Head of caudate nucleus (tissue), 42 donors: Measurements from ENCODE around the gene KIF3C.
A peak's percentile ranks its signal among the peaks of the same experiment; 100 is the strongest.
"Not testable (repeated sequence)": the region's sequence is repeated elsewhere in the genome, so short reads cannot be mapped to it uniquely, and the experiment has no call there.

Experiments used
- DNase-seq, 42 donors: peaks; one replicate each; pipeline versions ENCODE4 v3.0.0 to v3.0.0-alpha.2; 2020 to 2021; ENCODE audit warnings: mixed read lengths in 7 of 42
- intact Hi-C: fragments of 100-400 bp; cut with DNase I; formaldehyde crosslinking; loops from one replicate; pipeline ENCODE4 v1.15.0; 2022

KIF3C gene

DNA sequence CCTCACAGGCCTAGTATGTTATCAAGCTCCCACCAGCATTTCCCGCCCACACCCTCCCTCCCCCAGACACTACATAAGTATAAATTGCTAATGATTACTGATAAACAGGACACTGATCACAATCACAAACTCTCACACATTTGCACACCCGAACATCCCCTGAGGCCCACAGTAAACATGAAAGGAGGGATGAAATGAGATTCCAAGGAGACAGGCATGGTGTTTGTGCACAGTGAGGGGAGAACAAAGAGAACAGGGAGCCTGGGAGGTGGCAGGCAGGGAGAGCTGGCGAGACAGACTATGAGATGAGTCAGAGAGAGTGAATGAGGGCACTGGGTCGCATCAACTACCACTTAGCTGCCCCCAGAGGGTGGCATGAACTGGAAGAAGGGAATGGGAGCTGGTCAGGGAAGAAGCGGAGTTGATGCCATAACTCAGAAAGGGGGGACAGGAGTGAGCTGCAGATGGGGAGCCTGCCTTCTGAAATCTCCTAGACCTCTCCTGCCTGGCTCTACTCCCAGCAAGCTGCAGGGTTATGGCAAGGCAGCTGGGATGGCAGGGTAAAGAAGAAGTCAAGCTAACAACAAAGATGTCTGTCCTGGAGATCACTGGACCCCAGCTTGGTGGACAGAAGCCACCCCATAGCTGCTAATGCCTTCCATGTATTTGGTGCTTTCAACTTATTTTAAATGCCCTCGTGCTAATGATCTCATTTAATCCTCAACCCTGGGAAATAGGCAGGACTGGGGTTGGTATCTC lies 5.1 kb downstream of the KIF3C start:
- peak in 30 of 42 donors; percentile 24 to 85 (median 49) for DNase-seq
- intact Hi-C loops = no loop called here

DNA sequence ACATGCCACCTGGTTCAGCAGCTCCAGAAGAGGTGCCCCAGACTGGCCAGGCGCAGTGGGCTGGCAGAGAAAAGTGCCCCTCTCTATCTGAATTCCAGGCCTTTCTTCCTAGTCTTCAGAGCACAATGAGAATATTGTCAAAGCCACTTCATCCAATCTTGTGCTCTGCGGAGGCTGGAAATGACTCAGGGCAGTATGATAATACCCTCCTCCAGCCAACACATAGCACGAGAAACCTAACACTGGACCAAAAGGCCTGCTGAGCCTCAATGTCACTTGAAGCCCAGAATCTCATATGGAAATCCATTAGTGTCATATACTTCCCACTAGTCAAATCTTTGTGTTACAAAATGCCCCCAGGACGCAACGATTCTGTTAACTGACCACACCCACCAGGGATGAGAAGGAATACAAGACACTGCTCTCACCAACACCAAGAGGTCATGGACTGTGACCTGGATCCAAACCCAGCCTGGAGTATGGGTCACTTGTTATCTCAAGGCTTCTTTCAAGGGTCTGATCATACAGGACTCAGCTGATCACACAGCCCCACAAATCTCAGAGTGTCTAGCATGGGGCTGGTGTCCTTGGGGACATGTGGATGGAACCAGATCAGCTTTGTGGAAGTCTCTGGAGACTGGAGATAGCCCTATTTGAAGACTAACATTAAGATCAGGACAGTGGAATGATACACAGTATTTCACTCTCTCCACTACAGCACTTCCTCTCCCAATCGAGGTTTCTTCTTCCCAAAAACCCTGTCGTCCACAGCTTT lies 10.1 kb downstream of the KIF3C start:
- no peak for DNase-seq
- intact Hi-C loops = no loop called here

DNA sequence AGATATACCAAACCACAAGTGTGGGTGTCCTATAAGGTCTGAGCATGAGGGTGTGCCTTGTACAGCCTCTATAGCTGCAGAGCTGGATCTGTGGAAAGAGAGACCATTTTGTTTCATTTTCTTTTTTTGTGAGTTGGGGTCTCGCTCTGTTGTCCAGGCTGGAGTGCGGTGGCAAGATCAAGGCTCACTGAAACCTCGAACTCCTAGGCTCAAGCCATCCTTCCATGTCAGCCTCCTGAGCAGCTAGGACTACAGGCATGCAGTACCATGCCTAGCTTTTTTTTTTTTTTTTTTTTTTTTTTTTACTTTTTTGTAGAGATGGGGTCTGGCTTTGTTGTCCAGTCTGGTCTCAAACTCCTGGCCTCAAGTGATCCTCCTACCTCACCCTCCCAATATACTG lies 10.7 kb downstream of the KIF3C start:
- intact Hi-C loops = no loop called here
- no peak for DNase-seq

DNA sequence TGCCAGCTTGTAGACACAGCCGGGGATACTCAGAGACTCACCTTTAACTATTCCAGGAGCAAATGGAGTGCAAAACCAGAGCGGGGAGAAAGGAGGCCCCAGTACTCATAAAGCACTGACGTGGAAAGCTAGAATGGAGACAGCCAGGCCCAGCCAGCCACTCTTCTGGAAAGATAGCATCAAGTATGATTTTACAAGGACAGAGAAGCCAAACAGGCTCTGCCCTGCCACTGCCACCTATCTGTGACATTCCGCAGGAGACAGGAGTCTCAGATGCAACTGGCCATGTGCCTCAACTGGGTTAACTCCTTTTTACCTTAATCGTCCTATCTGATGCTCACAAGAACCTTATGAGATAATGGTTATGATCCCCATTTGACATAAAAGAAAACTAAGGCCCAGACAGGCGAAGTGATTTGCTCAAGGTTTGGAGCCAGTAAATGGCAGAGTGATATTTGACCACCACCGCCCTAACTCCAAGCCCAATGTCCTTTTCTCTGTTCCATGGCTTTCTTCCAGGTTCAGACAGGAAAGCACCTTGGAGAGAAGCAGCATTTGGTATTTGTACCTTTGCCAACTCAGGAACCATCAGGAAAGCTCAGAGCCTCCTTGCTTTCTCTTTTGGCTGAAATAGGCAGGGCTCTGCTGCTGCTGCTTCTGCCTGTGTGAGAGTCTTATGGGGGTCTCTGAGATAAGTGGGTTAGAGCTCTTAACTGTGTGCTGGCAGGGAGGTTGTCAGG lies 15.6 kb downstream of the KIF3C start:
- intact Hi-C loops = no loop called here
- DNase-seq = no peak

- intact Hi-C loops = no loop called here
- peak in 40 of 42 donors; percentile 24 to 86 (median 60) for DNase-seq
Observed at GRCh38 chr2:25964891-25965290, 17.4 kb downstream of the KIF3C start.

GRCh38 chr2:25960920-25961319 lies 21.4 kb downstream of the KIF3C start:
- intact Hi-C loops = no loop called here
- peak in 1 of 42 donors; percentile 43 for DNase-seq

GRCh38 chr2:25960396-25960795 lies 21.9 kb downstream of the KIF3C start:
- DNase-seq = no peak
- intact Hi-C loops = no loop called here

DNA sequence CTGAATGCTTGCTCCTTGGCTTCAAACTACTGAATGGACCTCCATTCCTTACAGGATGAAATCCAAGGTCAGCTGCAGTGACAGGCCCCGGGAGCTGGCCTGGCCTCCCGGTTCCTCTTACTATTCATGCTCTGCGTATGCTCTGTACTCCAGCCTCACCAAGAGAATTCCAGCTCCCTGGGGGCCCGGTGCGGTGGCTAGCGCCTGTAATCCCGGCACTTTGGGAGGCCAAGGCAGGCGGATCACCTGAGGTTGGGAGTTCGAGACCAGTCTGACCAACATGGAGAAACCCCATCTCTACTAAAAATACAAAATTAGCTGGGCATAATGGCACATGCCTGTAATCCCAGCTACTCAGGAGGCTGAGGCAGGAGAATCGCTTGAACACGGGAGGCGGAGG lies 23.7 kb downstream of the KIF3C start:
- intact Hi-C loops = loop anchor here (10.0 kb wide), 1 partner anchor 104 kb away; no protein-coding TSS in a partner anchor
- DNase-seq = not testable (repeated sequence)

DNA sequence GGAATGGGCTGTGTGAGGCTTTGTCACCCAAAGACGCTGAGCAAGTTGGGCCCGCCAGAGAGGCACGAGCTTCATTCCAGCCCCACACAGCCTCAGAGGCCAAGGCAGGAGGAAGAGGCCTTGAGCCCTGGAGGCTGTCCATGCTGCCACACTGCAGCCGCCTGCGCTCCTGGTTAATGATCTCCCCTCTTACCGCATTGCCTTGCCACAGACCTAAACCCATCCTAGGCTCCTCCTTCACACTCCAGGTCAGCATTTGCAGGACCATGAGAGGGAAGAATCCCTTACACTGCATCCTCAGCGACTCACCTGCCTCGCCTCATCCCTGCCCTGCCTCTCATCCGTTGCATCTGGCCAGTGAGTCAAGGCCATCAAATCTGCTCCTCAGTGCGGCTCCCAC lies 24.6 kb downstream of the KIF3C start:
- intact Hi-C loops = loop anchor here (10.0 kb wide), 1 partner anchor 103 kb away; no protein-coding TSS in a partner anchor

GRCh38 chr2:25955869-25956535 lies 26.3 kb downstream of the KIF3C start:
- intact Hi-C loops = loop anchor here (10.0 kb wide), 1 partner anchor 101 kb away; no protein-coding TSS in a partner anchor
- DNase-seq = peak in 1 of 42 donors; percentile 22

More for the DNA sequence above, 24.6 kb downstream of the KIF3C start:
- no peak for DNase-seq

DNA sequence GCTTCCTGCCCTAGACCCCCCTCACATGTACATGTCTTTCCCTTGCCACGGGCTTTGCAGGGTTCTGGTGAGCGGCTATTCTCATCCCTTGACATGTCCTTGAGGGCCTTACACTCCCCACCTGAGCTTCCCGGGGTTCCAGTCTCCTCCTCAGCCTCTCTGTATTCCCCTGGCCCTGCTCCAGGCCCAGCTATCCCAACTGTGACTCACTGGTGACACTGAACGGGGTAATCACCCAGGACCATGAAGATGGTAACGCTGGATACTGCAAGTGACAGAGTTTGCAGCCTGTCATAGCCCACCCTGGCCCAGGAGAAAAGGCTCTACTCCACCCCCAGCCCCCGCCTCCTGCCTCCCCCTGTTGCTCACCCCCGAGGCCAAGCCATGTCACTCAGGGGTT lies 27.3 kb downstream of the KIF3C start:
- intact Hi-C loops = loop anchor here (10.0 kb wide), 1 partner anchor 100 kb away; no protein-coding TSS in a partner anchor
- DNase-seq = no peak

DNA sequence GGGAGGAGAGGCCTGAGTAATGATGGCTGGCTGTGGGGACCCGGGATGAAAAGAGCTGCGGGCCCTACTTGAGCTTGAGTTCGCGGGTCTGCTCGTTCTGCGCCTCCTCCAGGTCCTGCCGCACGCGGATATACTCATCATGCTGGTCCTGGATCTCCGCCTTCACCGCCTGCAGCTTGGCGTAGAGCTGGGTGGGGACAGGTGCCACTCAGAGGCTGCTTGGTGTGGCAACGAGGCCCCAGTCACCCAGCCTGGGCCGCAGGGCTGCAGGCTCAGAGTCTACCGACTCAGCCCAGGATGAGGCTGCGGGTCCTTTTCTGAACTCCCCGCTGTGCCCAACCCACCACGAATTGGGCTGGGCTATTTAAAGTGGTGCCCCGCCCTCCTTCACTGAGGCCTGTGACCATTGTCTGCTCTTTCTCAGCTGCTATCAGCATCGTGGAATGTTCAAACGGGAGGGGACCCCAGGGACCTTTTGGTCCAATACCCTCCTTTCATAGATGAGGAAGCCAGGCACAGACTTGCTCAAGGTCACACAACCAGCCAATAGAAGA lies 28.0 kb downstream of the KIF3C start:
- intact Hi-C loops = loop anchor here (5.0 to 10.0 kb wide), 2 partner anchors 99 to 188 kb away; no protein-coding TSS in a partner anchor
- DNase-seq = no peak

DNA sequence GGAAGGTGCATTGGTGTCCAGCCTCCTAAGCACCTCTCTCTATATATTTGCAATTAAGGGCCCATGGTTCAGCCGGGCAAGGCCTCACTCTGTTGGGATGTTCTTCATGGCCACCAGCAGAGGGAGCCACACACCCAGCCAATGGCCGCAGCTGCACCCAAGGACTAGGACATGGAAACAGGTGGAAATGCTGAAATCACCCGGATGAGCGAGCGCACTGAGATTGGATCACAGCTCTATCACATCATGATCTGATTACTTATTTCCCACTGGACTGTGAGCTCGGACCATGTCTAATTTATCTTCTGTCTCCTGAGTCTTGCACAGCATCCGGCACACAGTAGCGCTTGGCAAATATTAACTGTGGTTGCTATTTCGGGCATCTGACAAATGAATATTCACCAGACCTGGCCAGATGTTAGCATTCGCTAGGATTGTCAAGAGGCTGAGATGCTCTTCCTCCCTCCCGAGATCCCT lies 31.2 kb downstream of the KIF3C start:
- intact Hi-C loops = loop anchor here (5.0 to 10.0 kb wide), 2 partner anchors 96 to 191 kb away; no protein-coding TSS in a partner anchor
- DNase-seq = peak; percentile 81 to 95 (median 92)

GRCh38 chr2:25948437-25948836 lies 33.9 kb downstream of the KIF3C start:
- intact Hi-C loops = no loop called here

DNA sequence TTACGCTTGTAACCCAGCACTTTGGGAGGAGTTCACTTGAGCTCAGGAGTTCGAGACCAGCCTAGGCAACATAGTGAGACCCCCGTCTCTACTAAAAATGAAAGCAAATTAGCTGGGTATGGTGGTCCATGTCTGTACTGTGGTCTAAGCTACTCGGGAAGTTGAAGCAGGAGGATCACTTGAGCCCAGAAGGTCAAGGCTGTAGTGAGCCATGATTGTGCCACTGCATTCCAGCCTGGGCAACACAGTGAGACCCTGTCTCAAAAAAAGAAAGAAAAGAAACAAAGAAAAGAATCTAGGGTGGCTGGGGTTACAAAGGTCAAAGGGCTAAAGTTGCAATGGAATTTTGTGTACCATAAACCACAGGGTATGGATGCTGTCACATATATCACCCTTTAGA lies 41.3 kb downstream of the KIF3C start:
- intact Hi-C loops = no loop called here
- no peak for DNase-seq

More at GRCh38 chr2:25948437-25948836, 33.9 kb downstream of the KIF3C start:
- no peak for DNase-seq

DNA sequence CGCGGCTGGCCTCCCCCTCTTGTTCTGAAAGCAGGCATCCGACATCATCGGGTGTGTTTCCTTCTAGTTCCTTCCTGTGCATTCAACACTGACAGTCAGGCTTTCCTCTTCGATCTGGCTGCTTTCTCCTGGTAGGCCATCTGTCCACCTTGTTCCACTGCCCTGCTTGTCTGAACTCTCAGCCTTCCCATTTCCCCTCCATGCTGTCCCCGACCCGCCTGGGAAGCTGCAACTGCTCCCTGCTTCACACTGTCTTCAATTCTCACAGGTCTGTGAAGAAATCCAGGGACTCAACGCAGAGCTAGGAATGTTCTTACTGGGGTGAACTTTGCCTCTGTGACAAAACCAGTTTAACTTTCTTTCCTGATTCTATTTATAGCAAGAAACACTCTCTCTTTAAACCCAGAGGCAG lies 43.0 kb downstream of the KIF3C start:
- intact Hi-C loops = no loop called here
- DNase-seq = no peak

DNA sequence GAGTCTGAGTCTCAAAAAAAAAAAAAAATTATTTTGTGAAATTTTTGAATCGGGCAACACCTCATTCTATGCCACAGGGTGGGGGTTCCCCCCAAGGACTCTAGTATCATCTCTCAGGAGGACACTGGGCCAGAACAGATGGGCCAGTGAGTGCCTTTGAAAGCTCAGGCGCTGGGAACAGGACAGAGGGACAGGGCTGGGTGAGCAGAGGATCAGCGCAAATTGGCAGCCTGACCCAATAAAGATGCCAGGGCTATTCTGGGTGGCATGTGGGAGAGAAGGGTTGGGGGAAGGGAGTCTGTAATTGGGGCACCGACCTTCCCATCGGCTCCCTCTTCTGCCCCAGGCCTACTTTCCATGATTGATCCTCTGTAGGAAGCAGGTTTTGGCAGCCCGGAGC lies 44.0 kb downstream of the KIF3C start:
- intact Hi-C loops = no loop called here

DNA sequence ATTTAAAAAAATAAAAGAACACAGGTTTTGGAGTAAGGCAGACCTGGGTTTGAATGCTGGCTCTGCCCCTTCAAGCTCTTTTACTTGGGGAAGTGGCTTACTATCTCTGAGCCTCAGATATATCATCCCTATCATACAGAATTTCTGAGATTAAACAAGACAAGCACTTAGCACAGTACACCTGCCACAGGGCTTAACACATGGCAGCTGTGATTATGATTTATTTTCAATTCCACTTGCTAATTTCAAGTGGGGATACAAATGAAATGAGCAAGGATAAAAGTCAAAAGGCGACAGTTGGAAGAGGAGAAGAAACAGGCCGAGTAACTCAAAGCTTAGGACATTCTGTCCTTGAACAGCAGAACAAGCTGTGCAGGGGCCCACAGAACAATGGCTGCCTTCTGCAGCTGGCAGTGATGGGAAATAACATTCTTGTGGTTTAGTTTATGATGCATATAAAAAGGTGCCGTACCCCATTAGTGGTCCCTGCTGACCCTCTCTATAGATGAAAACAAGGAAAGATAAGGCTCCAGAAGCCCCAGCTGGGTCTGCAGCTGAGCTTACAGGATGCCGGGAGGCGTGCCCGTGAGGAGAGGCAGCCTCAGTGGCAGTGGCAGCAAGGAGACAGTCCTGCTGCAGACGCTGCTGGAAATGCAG lies 45.3 kb downstream of the KIF3C start:
- DNase-seq = peak in 8 of 42 donors; percentile 16 to 51 (median 30)
- intact Hi-C loops = no loop called here

More for the DNA sequence above, 44.0 kb downstream of the KIF3C start:
- peak in 35 of 42 donors; percentile 12 to 69 (median 39) for DNase-seq
